DND-41 (cell line): ENCODE data around the gene MYADML2.

ENCODE experiments used
- CTCF ChIP-seq: IDR thresholded peaks from 2 replicates; pipeline ENCODE4 v1.5.1; 2012; ENCODE audit warnings: borderline replicate concordance, low read length, moderate library complexity, mild to moderate bottlenecking; ENCODE audit not compliant: poor library complexity, severe bottlenecking; ENCODE audit errors: extremely low read depth
- EZH2 ChIP-seq: IDR thresholded peaks from 3 replicates; pipeline ENCODE4 v1.6.1; 2012; ENCODE audit warnings: borderline replicate concordance, low read depth, mild to moderate bottlenecking, moderate library complexity, low read length, inconsistent platforms; ENCODE audit not compliant: severe bottlenecking

- no peak for TF ChIP-seq CTCF
- no peak for TF ChIP-seq EZH2
Observed at GRCh38 chr17:81992306-81993102, 45.5 kb upstream of the MYADML2 start.
